HepG2 (cell line): ENCODE results near the gene MROH2A. TPM values are rescaled to one million over a fixed set of nuclear protein-coding genes. Genes with fewer than 3 reads are reported as not detected.
"Not testable (repeated sequence)": the region's sequence is repeated elsewhere in the genome, so short reads cannot be mapped to it uniquely, and the experiment has no call there.

Experiments
- ELF1 ChIP-seq: sonication (generic); formaldehyde crosslinking; IDR thresholded peaks from 2 replicates; pipeline ENCODE4 v1.4.0; 2020; ENCODE audit warnings: missing genetic modification reagents
- FOXK2 ChIP-seq: fragments of 450-650 bp; IDR thresholded peaks from 2 replicates; pipeline ENCODE4 v1.6.1; 2016
- HHEX ChIP-seq: IDR thresholded peaks from 2 replicates; pipeline ENCODE4 v1.6.1; 2016; ENCODE audit warnings: control low read depth
- IRF9 ChIP-seq: sonication (generic); formaldehyde crosslinking; IDR thresholded peaks from 2 replicates; pipeline ENCODE4 v1.8.0; 2022; ENCODE audit warnings: missing genetic modification reagents, mild to moderate bottlenecking, borderline replicate concordance
- KMT2B ChIP-seq: IDR thresholded peaks from 2 replicates; pipeline ENCODE4 v1.6.1; 2016; ENCODE audit warnings: missing genetic modification reagents, missing compliant biosample characterization
- MAZ ChIP-seq, 2 experiments: sonication (generic) in 1 of 2; formaldehyde crosslinking in 1 of 2; IDR thresholded peaks; 2 replicates each; pipeline versions ENCODE4 v1.5.0 to v1.6.1; 2012 to 2020; ENCODE audit warnings: low read depth in 2 of 2, mild to moderate bottlenecking in 2 of 2, borderline replicate concordance in 1 of 2, improper control_type of control experiment in 1 of 2, low read length in 1 of 2, missing genetic modification reagents in 1 of 2, moderate library complexity in 1 of 2
- NR2C2 ChIP-seq: sonication (generic); formaldehyde crosslinking; IDR thresholded peaks from 2 replicates; pipeline ENCODE4 v1.4.0; 2020; ENCODE audit warnings: missing genetic modification reagents, mild to moderate bottlenecking, moderate library complexity, borderline replicate concordance
- POLR2AphosphoS5 ChIP-seq: IDR thresholded peaks from 2 replicates; pipeline ENCODE4 v1.6.1; 2012; ENCODE audit warnings: low read depth, low read length
- SKIL ChIP-seq: sonication (generic); formaldehyde crosslinking; IDR thresholded peaks from 2 replicates; pipeline ENCODE4 v1.8.0; 2022; ENCODE audit warnings: missing genetic modification reagents, mild to moderate bottlenecking, moderate library complexity, borderline replicate concordance
- TRAFD1 ChIP-seq: sonication (generic); formaldehyde crosslinking; IDR thresholded peaks from 2 replicates; pipeline ENCODE4 v1.5.1; 2020; ENCODE audit warnings: missing genetic modification reagents, mild to moderate bottlenecking, borderline replicate concordance
- WIZ ChIP-seq: sonication (generic); formaldehyde crosslinking; IDR thresholded peaks from 2 replicates; pipeline ENCODE4 v1.5.1; 2020; ENCODE audit warnings: mild to moderate bottlenecking, missing genetic modification reagents
- ZFP1 ChIP-seq: IDR thresholded peaks from 2 replicates; pipeline ENCODE4 v1.6.1; 2016
- ZNF644 ChIP-seq: IDR thresholded peaks from 2 replicates; pipeline ENCODE4 v1.6.1; 2016; ENCODE audit warnings: low read depth
- polyA plus RNA-seq, 8 experiments: library from polyadenylated mRNA; depleted of rRNA in 3 of 8; stranded (reverse) in 7 of 8; unstranded in 1 of 8; fragments of >200 nt; fragmentation: Illumina TruSeq in 4 of 8; extraction: Trizol in 4 of 8; gene quantifications; 2 replicates each; pipeline versions ENCODE4 v1.2.1 to v1.2.3, GENCODE V29; 2011 to 2016; ENCODE audit warnings: low read depth in 4 of 8, missing spikeins in 1 of 8, mixed read lengths in 1 of 8; ENCODE audit not compliant: insufficient read depth in 1 of 8
- total RNA-seq, 5 experiments: library from RNA; depleted of rRNA; stranded (reverse); fragments of >200 nt; fragmentation: Illumina TruSeq; extraction: Trizol; gene quantifications; 2 replicates each; pipeline ENCODE4 v1.2.3, GENCODE V29; 2016; ENCODE audit warnings: low read depth in 1 of 5
- TF ChIP-seq, protein P1 (sequence below): sonication (generic); formaldehyde crosslinking; IDR thresholded peaks from 2 replicates; pipeline ENCODE4 v1.5.1; 2020; ENCODE audit warnings: mild to moderate bottlenecking, missing genetic modification reagents, moderate library complexity
- TF ChIP-seq, protein P2 (sequence below): IDR thresholded peaks from 2 replicates; pipeline ENCODE4 v1.6.1; 2012; ENCODE audit warnings: inconsistent platforms
- TF ChIP-seq, protein P3 (sequence below): sonication (generic); formaldehyde crosslinking; IDR thresholded peaks from 2 replicates; pipeline ENCODE4 v1.5.0; 2020; ENCODE audit warnings: missing genetic modification reagents

Gene MROH2A
- total and polyA plus RNA-seq, 2 of the 13 experiments (the other 11 are each of a cell fraction or from before 2014, with no cell fraction given) = 0.03 to 0.04 TPM

- TF ChIP-seq TRAFD1 (CRISPR knock-in tag) = peak; percentile 79; the same call in 1 of the 2 replicates
- peak; percentile 36; the same call in 1 of the 2 replicates for TF ChIP-seq KMT2B (CRISPR knock-in tag)
- TF ChIP-seq, protein P1, sequence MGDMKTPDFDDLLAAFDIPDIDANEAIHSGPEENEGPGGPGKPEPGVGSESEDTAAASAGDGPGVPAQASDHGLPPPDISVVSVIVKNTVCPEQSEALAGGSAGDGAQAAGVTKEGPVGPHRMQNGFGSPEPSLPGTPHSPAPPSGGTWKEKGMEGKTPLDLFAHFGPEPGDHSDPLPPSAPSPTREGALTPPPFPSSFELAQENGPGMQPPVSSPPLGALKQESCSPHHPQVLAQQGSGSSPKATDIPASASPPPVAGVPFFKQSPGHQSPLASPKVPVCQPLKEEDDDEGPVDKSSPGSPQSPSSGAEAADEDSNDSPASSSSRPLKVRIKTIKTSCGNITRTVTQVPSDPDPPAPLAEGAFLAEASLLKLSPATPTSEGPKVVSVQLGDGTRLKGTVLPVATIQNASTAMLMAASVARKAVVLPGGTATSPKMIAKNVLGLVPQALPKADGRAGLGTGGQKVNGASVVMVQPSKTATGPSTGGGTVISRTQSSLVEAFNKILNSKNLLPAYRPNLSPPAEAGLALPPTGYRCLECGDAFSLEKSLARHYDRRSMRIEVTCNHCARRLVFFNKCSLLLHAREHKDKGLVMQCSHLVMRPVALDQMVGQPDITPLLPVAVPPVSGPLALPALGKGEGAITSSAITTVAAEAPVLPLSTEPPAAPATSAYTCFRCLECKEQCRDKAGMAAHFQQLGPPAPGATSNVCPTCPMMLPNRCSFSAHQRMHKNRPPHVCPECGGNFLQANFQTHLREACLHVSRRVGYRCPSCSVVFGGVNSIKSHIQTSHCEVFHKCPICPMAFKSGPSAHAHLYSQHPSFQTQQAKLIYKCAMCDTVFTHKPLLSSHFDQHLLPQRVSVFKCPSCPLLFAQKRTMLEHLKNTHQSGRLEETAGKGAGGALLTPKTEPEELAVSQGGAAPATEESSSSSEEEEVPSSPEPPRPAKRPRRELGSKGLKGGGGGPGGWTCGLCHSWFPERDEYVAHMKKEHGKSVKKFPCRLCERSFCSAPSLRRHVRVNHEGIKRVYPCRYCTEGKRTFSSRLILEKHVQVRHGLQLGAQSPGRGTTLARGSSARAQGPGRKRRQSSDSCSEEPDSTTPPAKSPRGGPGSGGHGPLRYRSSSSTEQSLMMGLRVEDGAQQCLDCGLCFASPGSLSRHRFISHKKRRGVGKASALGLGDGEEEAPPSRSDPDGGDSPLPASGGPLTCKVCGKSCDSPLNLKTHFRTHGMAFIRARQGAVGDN (CRISPR knock-in tag) = peak; percentile 80
- TF ChIP-seq WIZ (CRISPR knock-in tag) = peak; percentile 81; the same call in 1 of the 2 replicates
- TF ChIP-seq, protein P2, sequence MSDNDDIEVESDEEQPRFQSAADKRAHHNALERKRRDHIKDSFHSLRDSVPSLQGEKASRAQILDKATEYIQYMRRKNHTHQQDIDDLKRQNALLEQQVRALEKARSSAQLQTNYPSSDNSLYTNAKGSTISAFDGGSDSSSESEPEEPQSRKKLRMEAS = peak; percentile 56
- peak; percentile 67 for TF ChIP-seq SKIL (CRISPR knock-in tag)
- TF ChIP-seq MAZ (IDR thresholded peaks at IDR 0.05; ENCODE audit: borderline replicate concordance, low read depth, low read length) = not testable (repeated sequence)
- TF ChIP-seq MAZ (CRISPR knock-in tag; IDR thresholded peaks at IDR 0.05; ENCODE audit: low read depth) = peak; percentile 40; the same call in 1 of the 2 replicates
- TF ChIP-seq ZNF644 = peak; percentile 81
- peak; percentile 28; the same call in 1 of the 2 replicates for TF ChIP-seq IRF9 (CRISPR knock-in tag)
- TF ChIP-seq ZFP1 (CRISPR knock-in tag) = peak; percentile 44; the same call in 1 of the 2 replicates
- 0 out of 2 replicates have a peak, but pooled peaks have one; percentile 43 for TF ChIP-seq NR2C2 (CRISPR knock-in tag)
- peak; percentile 48; the same call in 1 of the 2 replicates for TF ChIP-seq POLR2AphosphoS5
- TF ChIP-seq FOXK2 = peak; percentile 60; the same call in 1 of the 2 replicates
- 0 out of 2 replicates have a peak, but pooled peaks have one; percentile 30 for TF ChIP-seq HHEX (CRISPR knock-in tag)
- TF ChIP-seq, protein P3, sequence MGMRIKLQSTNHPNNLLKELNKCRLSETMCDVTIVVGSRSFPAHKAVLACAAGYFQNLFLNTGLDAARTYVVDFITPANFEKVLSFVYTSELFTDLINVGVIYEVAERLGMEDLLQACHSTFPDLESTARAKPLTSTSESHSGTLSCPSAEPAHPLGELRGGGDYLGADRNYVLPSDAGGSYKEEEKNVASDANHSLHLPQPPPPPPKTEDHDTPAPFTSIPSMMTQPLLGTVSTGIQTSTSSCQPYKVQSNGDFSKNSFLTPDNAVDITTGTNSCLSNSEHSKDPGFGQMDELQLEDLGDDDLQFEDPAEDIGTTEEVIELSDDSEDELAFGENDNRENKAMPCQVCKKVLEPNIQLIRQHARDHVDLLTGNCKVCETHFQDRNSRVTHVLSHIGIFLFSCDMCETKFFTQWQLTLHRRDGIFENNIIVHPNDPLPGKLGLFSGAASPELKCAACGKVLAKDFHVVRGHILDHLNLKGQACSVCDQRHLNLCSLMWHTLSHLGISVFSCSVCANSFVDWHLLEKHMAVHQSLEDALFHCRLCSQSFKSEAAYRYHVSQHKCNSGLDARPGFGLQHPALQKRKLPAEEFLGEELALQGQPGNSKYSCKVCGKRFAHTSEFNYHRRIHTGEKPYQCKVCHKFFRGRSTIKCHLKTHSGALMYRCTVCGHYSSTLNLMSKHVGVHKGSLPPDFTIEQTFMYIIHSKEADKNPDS (CRISPR knock-in tag) = 0 out of 2 replicates have a peak, but pooled peaks have one; percentile 75
- peak; percentile 85 for TF ChIP-seq ELF1
These were observed 41.1 kb upstream of the MROH2A start (continued) for GRCh38 chr2:233736868-233737653.
